ENCODE results near the gene OR2A7. TPM values are rescaled to one million over a fixed set of nuclear protein-coding genes. Genes with fewer than 3 reads are reported as not detected.
A peak's percentile ranks its signal among the peaks of the same experiment; 100 is the strongest.
"Not testable (repeated sequence)": the region's sequence is repeated elsewhere in the genome, so short reads cannot be mapped to it uniquely, and the experiment has no call there.

The OR2A7 gene
- total RNA-seq, 1 experiment from 2014 or later, result 0.69 TPM

DNA sequence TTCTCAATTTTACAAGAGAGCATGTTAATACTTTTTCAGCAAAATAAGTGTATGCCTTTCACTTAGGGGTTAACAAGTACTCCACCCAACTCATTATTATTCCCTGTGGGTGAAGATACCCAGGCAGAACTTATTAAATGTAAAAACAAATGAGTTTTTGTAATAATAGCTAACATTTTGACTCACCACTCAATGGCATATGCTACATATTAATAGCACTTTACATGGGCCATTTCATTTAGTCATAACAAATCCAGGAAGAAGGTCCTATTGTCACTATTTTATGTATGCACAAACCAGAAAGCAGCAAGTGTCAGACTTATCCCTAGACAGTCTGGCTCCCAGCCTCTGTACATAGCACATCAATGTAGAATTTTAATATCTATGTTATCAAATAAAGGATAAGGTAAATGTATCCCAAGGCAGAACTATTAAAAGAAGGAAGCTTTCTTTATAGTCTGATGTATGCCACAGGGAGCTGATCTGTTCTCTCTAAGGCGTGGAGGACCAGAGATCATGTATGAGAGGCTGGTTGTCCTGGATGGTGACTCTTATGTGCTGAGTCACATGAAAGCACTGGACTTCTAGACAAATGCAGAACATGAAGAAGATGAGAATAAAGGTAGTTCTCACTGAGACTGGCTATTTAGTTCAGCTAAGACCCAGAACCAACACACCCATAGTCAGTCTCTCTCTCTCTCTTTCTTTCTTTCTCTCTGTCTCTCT, 38.1 kb upstream of the OR2A7 start:
- H3K4me2 ChIP-seq (ENCODE audit: low read length); CTCF ChIA-PET; BruUV-seq (replicated peaks); H4K20me1 ChIP-seq (ENCODE audit: low read length); POLR2A ChIA-PET (ENCODE audit: unreplicated experiment); H3K4me1 ChIP-seq (ENCODE audit: insufficient read depth, low read length); DNase-seq; H2AFZ ChIP-seq (ENCODE audit: low read length); H3K9me2 ChIP-seq (replicated peaks; ENCODE audit: low read length); H3K9me3 ChIP-seq (ENCODE audit: low read length); H3K4me3 ChIP-seq (ENCODE audit: low read length); H3K79me2 ChIP-seq (ENCODE audit: low read length); H3K27ac ChIP-seq (ENCODE audit: low read length); H3K27me3 ChIP-seq (ENCODE audit: low read length); H3K9ac ChIP-seq (ENCODE audit: low read length); H3F3A ChIP-seq (ENCODE audit: low read length, unreplicated experiment); intact Hi-C loops (cut with micrococcal nuclease); H3K36me3 ChIP-seq (ENCODE audit: low read depth, low read length): not testable (repeated sequence)
- ATAC-seq, result peak; percentile 49

DNA sequence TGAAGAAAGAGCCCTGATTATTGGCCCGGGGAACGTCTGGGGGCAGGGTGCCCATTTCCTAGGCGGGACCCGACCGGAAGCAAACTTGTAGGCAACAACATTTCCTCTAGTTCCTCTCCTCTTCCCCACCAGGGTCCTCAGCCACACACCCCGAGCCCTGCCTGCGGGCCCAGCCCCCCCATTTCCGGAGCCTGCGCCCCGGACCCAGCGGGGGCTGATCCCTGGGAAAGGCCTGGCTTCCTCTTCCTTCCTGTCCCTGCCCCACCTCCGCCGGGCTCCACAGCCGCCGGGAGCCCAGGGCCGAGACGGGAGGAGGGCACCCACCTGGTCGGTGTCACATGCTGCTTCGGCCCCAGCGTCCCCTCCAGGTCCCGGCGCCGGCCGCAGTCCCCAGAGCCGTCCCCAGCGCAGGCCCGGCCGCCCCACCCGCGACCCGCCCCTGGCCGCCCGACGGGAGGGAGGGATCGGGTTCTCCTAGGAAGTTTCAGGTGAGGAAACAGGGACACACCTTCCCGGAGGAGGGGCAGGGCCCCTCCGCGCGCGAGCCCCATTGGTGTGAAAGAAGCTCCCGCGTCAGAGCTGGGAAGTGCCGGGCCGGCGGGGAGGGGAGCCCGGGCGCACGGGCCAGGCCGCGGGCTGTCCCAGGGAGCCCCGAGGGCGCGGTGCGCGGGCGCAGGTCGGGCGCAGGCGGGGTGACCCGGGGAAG, 29.4 kb upstream of the OR2A7 start:
- H3K27ac ChIP-seq (ENCODE audit: low read length); H3K36me3 ChIP-seq (ENCODE audit: low read depth, low read length); H3F3A ChIP-seq (ENCODE audit: low read length, unreplicated experiment); H3K9me3 ChIP-seq (ENCODE audit: low read length); DNase-seq; CTCF ChIA-PET; H3K4me2 ChIP-seq (ENCODE audit: low read length); H3K79me2 ChIP-seq (ENCODE audit: low read length); H2AFZ ChIP-seq (ENCODE audit: low read length); intact Hi-C loops (cut with micrococcal nuclease); H3K27me3 ChIP-seq (ENCODE audit: low read length); H3K4me1 ChIP-seq (ENCODE audit: insufficient read depth, low read length); H4K20me1 ChIP-seq (ENCODE audit: low read length); H3K9ac ChIP-seq (ENCODE audit: low read length); H3K4me3 ChIP-seq (ENCODE audit: low read length); POLR2A ChIA-PET (ENCODE audit: unreplicated experiment); H3K9me2 ChIP-seq (replicated peaks; ENCODE audit: low read length): not testable (repeated sequence)
- BruUV-seq (replicated peaks), result TSS peak; percentile 76
- ATAC-seq, result peak; percentile 93

DNA sequence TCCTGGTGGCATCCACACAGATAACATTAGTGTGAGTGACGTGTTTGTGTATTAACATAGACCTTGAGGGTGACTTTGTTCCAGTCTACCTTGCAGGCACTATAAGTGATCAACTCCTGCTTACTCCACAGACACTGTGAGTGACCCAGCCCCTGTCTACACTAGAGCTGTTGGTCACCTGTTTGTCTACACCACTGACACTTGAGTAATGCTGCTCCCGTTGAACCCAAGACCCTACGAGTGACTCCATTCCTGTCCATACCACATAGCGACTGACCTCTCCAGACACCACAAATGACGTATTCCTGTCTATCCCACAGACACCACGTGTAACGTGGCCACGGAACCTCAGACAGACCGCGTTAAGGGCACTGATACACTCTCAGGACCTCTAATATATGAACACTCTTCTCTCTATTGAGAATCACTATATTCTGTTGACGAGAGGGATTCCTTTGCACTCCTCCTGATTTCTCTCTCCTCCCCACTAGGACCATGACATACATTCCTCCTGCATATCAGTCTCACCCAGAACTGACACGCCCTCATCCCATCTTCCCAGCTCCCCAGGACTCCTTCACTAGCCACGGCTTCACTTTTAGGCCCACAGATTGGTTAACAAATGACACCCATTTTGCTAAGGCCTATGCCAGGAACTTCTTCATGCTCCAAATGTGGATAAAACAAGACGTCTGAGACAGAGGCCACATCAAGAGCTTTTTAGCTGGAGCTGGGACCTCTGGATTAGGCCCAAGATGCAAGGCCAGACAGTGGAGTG, 28.0 kb upstream of the OR2A7 start:
- H3K4me1 ChIP-seq (ENCODE audit: insufficient read depth, low read length); POLR2A ChIA-PET (ENCODE audit: unreplicated experiment); BruUV-seq (replicated peaks); DNase-seq; CTCF ChIA-PET; H3K9ac ChIP-seq (ENCODE audit: low read length); H3K9me3 ChIP-seq (ENCODE audit: low read length); H3K27me3 ChIP-seq (ENCODE audit: low read length); H3K79me2 ChIP-seq (ENCODE audit: low read length); H3K9me2 ChIP-seq (replicated peaks; ENCODE audit: low read length); ATAC-seq; H3K27ac ChIP-seq (ENCODE audit: low read length); H3K4me2 ChIP-seq (ENCODE audit: low read length); H3K36me3 ChIP-seq (ENCODE audit: low read depth, low read length); H3K4me3 ChIP-seq (ENCODE audit: low read length); H3F3A ChIP-seq (ENCODE audit: low read length, unreplicated experiment); intact Hi-C loops (cut with micrococcal nuclease); H2AFZ ChIP-seq (ENCODE audit: low read length); H4K20me1 ChIP-seq (ENCODE audit: low read length): not testable (repeated sequence)

DNA sequence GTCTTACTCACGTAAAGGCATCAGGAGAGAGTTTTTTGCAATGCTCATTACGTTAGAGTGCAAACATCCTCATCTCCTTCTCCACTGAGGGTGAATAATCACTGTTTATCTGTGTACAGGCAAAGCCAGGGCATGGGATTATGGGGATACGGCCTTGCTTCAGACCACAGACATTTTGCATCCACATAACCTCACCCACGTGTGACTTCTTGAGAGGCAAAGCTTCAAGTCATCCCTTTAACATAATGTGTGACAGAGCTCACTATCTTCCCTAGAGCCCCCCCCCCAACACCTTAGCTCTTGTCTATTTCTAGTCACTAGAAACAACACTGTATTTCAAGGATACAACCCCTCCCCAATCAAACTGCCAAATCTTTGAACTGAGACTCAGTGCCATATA, 27.0 kb upstream of the OR2A7 start:
- H3K36me3 ChIP-seq (ENCODE audit: low read depth, low read length); ATAC-seq; intact Hi-C loops (cut with micrococcal nuclease); H3K9me2 ChIP-seq (replicated peaks; ENCODE audit: low read length); H3K4me1 ChIP-seq (ENCODE audit: insufficient read depth, low read length); H3F3A ChIP-seq (ENCODE audit: low read length, unreplicated experiment); H2AFZ ChIP-seq (ENCODE audit: low read length); CTCF ChIA-PET; H3K4me2 ChIP-seq (ENCODE audit: low read length); H3K4me3 ChIP-seq (ENCODE audit: low read length); H3K79me2 ChIP-seq (ENCODE audit: low read length); BruUV-seq (replicated peaks); H3K27me3 ChIP-seq (ENCODE audit: low read length); POLR2A ChIA-PET (ENCODE audit: unreplicated experiment); H4K20me1 ChIP-seq (ENCODE audit: low read length); H3K27ac ChIP-seq (ENCODE audit: low read length); DNase-seq; H3K9me3 ChIP-seq (ENCODE audit: low read length); H3K9ac ChIP-seq (ENCODE audit: low read length): not testable (repeated sequence)

DNA sequence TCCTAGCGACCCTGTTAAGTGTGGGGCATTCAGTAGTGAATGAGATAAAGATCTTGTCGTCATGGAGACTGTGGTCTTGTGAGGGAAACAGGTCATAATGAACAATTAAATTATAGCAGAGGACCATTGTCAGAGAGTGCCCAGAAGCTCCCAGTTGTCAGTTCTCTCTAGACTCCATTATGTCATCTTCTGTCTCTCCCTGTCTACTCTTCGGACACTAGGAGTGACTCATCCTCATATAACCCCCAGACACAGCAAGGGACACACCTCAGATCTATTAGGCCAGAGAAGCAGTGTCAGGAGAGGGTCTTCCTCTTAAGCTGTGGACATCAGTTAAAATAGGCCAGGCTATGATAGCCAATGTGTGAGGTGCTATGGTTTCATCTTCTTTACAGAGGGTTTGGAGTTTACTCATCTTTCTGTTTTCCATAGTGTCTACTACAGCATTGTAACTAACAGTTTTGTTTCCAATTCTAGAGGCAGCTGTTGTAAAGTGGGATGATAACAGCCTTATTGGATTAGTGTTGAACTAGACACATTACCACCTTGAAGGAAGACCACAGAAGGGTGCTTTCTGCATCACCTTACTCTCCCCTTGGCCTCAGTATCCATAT, 22.7 kb upstream of the OR2A7 start:
- H3K9me2 ChIP-seq (replicated peaks; ENCODE audit: low read length); H3K4me1 ChIP-seq (ENCODE audit: insufficient read depth, low read length); intact Hi-C loops (cut with micrococcal nuclease); H3K27ac ChIP-seq (ENCODE audit: low read length); H3K36me3 ChIP-seq (ENCODE audit: low read depth, low read length); CTCF ChIA-PET; BruUV-seq (replicated peaks); H3K79me2 ChIP-seq (ENCODE audit: low read length); H2AFZ ChIP-seq (ENCODE audit: low read length); DNase-seq; H3K27me3 ChIP-seq (ENCODE audit: low read length); H3K9me3 ChIP-seq (ENCODE audit: low read length); H3K4me2 ChIP-seq (ENCODE audit: low read length); POLR2A ChIA-PET (ENCODE audit: unreplicated experiment); H3K4me3 ChIP-seq (ENCODE audit: low read length); H3K9ac ChIP-seq (ENCODE audit: low read length); H3F3A ChIP-seq (ENCODE audit: low read length, unreplicated experiment); H4K20me1 ChIP-seq (ENCODE audit: low read length): not testable (repeated sequence)
- ATAC-seq, result peak; percentile 49; the same call in 1 of the 2 replicates

DNA sequence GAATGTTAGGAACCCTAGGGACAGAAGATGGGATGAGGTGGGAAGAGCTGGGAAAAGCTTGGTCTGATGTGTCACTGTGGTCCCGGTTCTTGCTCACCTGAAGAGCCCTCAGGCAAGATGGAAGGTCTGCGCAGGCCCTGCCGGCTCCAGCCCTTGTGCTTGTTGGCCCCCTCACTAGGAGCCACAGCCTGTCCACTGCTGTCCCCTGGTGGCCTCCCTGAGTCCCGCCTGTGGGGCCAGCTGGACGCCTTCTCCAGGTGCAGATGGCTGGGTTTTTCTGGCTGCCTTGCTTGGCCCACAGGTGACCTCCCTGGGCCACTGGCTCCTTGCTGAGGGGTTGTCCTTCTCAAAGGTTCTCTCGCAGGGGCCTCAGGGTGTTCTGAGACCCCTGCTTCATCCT, 19.1 kb upstream of the OR2A7 start:
- H2AFZ ChIP-seq (ENCODE audit: low read length); H3K27ac ChIP-seq (ENCODE audit: low read length); CTCF ChIA-PET; H4K20me1 ChIP-seq (ENCODE audit: low read length); DNase-seq; POLR2A ChIA-PET (ENCODE audit: unreplicated experiment); BruUV-seq (replicated peaks); H3K36me3 ChIP-seq (ENCODE audit: low read depth, low read length); H3K27me3 ChIP-seq (ENCODE audit: low read length); H3K4me1 ChIP-seq (ENCODE audit: insufficient read depth, low read length); H3K9me3 ChIP-seq (ENCODE audit: low read length); H3K9me2 ChIP-seq (replicated peaks; ENCODE audit: low read length); intact Hi-C loops (cut with micrococcal nuclease); H3K4me2 ChIP-seq (ENCODE audit: low read length); H3K9ac ChIP-seq (ENCODE audit: low read length); H3K4me3 ChIP-seq (ENCODE audit: low read length); H3F3A ChIP-seq (ENCODE audit: low read length, unreplicated experiment); H3K79me2 ChIP-seq (ENCODE audit: low read length): not testable (repeated sequence)
- peak; percentile 51 for ATAC-seq

Measured in PC-3 (cell line).